HG03558 (cell line): ENCODE results near the gene IGF2BP2.

ENCODE experiments used
- ATAC-seq: cut with Tn5 transposase; IDR thresholded peaks from one replicate; pipeline ENCODE4 v1.9.1; 2021; ENCODE audit warnings: moderate number of reproducible peaks; ENCODE audit not compliant: unreplicated experiment; ENCODE audit errors: extremely low read depth

Gene IGF2BP2

GRCh38 chr3:185606196-185606595, 218.6 kb downstream of the IGF2BP2 start:
- ATAC-seq = no peak

GRCh38 chr3:185605566-185605965, 219.3 kb downstream of the IGF2BP2 start:
- no peak for ATAC-seq

- no peak for ATAC-seq
Measured at GRCh38 chr3:185595526-185595925, 229.3 kb downstream of the IGF2BP2 start.

GRCh38 chr3:185594073-185594472, 230.8 kb downstream of the IGF2BP2 start:
- ATAC-seq = no peak
